Measurements from ENCODE around the gene CDK19.
"Not testable (repeated sequence)": the region's sequence is repeated elsewhere in the genome, so short reads cannot be mapped to it uniquely, and the experiment has no call there.

The CDK19 gene

DNA sequence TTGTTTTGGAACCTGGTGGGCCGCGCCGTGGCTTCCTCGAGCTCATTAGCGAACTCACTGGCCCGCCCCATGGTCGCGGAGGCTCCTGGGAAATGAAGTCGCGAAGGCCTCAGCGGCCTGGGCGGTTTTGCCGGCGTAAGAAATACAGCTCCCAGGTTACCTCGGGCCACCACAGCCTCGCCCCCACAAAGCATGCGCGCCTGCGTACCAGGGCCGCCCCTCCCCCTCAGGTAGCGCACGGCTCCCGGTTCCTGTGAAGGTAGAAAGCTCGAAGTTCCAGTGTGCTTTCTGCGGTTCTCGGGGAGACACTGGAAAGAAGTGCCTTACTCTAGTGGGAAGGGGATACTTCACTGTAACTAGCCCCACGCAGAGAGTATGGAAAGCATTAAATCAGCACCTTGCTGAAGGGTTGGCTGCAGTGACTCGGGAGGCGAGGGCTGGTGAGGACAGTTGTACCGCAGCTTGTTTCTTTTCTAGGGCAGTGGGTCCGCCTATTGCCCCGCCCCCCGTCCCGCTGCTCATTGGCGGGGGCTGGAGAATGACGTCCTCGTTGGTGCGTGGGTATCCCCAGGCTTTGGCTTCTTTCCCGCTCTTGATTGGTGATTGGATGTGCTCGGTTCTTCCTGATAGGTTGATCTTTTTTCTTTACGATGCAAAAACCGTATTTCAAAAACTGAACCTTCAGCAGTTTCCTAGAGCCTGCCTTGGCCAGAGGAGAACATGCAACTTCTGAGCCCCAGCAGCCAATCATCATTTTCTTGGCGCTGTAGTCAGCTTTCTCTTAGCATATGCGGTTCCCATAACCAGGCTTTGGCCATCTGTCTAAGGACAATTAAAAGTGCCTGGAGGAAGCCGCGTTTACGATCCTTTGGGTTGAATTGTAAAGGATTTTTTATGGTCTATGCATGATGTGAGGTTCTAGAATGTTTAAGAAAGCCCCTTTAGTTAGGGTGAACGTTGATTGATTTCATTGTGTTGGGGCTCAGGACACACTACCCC lies at the start of gene CDK19:
TSS of gene CDK19 (minus strand) at position 59 of the 999 bp plus-strand sequence. CDS start 333 bp downstream, outside the sequence.
- DNase-seq (ENCODE audit: low read depth): peak; percentile 94

DNA sequence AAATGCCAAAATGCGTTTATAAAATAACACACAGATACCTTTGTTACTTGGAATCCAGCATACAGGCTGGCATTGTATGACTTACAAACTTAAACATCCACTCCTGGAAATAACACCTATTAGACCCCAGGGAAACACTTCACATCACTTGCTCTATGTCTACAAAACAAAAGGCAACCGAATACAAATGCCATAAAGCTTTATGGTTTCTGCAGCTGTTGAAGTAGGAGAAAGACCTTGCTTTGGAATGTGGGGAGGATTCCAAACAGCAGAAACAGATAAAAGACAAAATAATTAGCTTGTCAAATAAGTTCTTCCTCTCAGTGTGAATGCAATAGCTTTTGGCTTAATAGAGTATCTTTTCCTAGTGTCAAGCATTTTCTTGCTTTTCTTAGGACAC lies 49.6 kb upstream of the CDK19 start:
- DNase-seq (ENCODE audit: low read depth): no peak

DNA sequence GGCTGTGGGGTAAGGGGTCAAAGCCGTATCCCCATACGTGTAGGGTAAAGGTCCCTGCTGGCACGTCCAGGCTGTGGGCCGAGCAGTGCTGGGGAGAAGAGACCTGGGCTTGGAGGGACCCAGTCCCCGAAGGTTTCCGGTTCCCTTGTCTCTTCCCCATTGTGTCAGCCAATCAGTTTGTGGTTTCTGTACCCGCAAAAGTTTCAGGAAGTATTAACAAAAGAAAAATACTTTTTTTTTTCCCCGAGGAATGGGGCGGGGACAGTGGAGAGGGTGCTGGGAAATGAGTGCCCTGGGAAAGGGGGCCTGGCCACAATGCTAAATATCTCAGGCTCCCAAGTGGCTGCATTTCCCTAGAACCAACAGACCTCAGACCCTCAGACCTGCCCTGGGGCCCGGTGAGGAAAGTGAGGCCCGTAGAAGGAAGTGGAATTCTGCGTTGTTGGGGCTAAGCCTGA lies 44.1 kb upstream of the CDK19 start:
- no peak for DNase-seq (ENCODE audit: low read depth)

DNA sequence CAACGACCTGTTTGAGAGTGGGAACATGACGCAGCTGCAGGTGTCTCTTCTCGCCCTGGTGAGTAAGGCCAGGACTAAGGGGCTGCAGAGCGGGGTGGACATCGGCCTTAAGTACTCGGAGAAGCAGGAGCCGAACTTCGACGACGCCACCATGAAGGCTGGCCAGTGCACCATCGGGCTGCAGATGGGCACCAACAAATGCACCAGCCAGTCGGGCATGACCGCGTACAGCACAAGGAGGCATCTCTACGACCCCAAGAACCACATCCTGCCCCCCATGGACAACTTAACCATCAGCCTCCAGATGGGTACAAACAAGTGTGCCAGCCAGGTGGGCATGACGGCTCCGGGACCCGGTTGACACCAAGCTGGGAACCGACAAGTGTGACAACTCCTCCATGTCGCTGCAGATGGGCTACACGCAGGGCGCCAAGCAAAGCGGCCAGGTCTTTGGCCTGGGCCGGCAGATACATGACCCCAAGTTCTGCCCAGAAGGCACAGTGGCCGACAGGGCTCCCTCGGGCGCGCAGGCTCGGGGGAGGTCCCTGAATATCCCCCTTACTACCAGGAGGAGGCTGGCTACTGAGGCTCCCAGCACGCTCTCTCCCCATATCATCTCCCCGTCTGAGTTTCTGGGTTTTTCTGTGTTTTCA lies 43.4 kb upstream of the CDK19 start:
- no peak for DNase-seq (ENCODE audit: low read depth)

DNA sequence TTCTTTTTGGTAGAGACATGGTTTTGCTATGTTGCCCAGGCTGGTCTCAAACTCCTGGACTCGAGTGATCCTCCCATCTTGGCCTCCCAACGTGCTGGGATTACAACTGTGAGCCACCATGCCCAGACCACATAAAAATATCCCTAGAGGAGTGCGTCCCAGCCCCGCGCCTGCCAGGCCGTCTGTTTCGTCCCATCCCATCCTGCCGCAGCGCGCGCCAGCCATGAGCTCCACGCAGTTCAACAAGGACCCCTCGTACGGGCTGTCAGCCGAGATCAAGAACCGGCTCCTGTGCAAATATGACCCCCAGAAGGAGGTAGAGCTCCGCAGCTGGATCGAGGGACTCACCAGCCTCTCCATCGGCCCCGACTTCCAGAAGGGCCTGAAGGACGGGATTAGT lies 42.7 kb upstream of the CDK19 start:
- no peak for DNase-seq (ENCODE audit: low read depth)

DNA sequence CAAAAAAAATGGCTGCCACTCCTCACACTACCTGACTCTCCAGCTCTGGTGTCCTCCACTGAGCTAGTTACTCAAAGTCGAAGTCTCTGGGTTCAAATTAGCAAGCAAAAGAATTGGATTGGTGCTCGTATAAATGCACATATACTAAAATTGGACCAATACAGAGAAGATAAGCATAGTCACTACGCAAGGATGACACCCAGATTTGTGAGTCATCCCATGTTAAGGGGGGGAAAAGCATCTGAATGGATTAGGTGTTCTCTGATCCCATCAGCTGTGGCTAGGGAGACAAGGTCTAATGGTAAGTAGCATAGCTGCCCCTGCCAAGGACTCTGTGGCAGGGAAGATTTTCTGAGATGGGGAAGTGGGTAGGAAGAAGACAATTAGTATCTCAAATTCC lies 41.0 kb upstream of the CDK19 start:
- no peak for DNase-seq (ENCODE audit: low read depth)

DNA sequence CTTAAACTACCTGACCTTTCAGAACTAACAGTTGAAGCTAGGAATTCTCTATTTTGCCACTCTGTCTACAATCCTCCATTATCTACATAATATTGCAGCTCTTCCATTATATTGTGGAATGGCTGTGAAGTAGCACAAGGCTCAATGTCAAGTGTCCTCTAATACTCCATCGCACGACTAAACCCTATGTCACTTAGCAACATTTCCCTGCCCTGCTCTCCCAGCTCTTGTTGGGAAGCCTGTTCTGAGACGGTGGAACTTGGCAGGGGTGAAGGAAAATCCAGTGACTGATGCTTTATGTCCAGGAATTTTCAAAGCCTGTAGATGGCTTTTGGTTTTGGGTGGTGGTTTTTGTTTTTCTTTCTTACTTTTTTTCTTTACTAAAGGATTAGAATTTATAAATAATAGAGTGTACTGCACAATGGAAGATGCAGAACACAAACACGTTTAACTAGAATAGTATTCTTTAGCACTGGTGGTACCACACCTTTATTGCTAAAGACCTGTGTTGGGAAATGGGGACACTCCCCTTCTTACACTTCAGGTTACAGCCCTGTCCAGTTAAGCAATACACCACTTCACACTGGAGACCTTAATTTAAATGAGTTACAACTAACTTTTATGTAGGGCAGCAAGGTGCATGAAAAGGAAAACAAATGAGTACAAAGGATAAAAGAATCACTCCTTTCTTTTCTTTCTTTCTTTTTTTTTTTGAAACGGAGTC lies 38.6 kb upstream of the CDK19 start:
- no peak for DNase-seq (ENCODE audit: low read depth)

DNA sequence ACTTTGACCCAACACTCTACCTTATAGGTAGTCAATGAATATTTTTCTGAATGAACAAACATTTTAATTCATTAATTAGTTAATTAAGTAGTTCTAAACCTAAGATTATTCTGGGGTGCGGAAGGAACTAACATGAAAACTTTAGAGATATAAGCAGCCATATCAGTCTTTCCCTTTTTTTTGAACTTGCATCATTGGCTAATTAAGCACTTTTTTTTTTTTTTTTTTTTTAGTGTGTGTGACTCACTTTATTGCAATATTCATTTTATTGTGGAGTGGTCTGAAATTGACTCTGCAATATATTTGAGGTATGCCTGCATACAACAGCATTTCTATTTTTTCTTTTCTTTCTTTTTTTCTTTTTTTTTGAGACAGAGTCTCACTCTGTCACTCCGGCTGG lies 37.5 kb upstream of the CDK19 start:
- DNase-seq (ENCODE audit: low read depth): no peak

DNA sequence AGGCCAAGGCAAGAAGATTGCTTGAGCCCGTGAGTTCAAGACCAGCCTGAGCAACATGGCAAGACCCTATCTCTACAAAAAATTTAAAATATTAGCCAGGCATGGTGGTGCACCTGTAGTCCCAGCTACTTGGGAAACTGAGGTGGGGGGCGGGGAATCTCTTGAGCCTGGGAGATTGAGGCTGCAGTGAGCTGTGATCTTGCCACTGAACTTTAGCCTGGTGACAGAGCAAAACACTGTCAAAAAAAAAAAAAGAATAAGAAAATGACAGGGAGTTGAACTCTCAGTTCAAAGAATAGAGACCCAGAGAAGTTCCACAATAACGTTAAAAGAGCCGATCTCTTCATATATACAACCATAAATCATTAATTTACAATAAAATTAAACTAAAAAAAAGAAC lies 34.5 kb upstream of the CDK19 start:
- DNase-seq (ENCODE audit: low read depth): no peak

DNA sequence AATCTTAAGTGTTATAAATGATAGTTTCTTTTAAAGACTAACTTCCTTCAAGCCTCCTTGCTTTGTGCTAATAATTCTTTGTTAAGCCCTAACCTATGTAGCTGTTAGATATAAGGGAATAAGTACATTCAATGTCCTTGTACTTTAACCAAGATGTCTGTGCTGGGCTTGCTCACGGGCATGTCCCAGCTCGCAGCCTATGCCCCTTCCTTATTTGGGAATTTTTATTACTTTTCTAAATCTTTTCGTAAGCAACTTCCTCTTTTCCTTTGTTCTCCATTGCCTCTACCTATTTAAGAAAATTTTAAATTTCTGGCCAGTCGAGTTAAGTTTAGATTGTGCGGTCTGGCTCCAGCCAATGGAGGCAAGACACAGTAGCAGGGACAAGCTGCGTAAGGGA lies 26.0 kb upstream of the CDK19 start:
- no peak for DNase-seq (ENCODE audit: low read depth)

DNA sequence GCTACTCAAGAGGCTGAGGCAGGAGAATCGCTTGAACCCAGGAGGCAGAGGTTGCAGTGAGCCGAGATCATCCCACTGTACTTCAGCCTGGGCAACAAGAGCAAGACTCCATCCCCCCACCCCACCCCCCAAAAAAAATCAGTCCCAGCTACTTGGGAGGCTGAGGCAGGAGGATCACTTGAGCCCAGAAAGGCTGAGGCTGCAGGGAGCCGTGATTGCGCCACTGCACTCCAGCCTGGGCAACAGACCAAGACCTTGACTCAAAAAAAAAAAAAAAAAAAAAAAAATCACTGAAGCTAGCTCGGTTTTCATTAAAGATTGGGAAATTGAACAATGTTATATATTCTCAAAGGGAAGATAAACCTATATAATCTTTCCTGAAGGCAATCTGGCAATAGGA lies 20.5 kb upstream of the CDK19 start:
- DNase-seq (ENCODE audit: low read depth): not testable (repeated sequence)

DNA sequence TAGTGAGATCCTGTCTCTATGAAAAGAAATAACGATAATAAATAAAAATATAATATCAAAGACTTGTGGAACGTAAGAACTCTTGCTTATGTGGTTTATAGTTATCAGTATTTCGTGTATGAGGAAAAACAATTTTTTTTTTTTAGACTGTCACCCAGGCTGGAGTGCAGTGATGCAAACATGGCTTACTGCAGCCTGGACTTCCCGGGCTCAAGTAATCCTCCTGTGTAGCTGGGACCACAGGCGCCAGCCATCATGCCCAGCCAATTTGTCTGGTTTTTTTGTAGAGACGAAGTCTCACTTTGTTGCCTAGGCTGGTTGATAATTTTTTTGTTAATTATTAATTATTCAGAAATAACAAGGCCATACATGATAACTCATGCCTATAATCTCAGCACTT lies 18.6 kb upstream of the CDK19 start:
- DNase-seq (ENCODE audit: low read depth): no peak

DNA sequence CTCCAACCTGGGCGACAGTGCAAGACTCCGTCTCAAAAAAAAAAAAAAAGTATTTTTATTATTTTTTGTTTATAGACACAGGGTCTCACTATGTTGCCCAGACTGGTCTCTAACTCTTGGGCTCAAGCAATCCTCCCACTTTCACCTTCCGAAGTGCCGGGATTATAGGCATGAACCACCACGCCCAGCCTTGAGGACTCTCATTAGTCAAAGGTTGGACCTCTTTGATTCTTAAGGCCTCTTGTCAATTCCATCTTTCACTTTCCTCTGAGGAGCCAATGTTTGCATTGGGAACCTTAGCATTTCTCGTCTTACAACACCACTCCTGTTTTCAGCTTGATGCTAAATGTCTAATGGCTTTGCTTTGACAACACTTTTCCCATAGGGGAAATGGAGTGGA lies 16.1 kb upstream of the CDK19 start:
- no peak for DNase-seq (ENCODE audit: low read depth)

DNA sequence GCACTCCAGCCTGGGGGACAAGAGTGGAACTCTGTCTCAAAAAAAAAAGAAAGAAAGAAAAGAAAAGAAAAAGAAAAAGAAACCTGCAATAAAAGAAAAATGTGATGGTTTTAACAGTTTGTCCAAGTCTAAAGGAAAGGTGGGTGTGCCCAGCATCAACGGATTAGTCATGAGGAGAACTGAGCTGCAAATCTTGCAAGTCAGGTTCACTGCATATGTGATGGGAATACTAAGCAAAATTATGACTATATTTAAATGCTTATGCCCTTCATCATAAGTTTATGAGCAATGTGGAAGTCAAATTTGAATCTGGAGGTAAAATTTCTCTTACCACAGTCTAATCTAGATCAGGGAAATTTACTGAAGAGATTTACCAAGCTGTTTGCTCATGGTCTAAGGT lies 13.1 kb upstream of the CDK19 start:
- DNase-seq (ENCODE audit: low read depth): no peak

DNA sequence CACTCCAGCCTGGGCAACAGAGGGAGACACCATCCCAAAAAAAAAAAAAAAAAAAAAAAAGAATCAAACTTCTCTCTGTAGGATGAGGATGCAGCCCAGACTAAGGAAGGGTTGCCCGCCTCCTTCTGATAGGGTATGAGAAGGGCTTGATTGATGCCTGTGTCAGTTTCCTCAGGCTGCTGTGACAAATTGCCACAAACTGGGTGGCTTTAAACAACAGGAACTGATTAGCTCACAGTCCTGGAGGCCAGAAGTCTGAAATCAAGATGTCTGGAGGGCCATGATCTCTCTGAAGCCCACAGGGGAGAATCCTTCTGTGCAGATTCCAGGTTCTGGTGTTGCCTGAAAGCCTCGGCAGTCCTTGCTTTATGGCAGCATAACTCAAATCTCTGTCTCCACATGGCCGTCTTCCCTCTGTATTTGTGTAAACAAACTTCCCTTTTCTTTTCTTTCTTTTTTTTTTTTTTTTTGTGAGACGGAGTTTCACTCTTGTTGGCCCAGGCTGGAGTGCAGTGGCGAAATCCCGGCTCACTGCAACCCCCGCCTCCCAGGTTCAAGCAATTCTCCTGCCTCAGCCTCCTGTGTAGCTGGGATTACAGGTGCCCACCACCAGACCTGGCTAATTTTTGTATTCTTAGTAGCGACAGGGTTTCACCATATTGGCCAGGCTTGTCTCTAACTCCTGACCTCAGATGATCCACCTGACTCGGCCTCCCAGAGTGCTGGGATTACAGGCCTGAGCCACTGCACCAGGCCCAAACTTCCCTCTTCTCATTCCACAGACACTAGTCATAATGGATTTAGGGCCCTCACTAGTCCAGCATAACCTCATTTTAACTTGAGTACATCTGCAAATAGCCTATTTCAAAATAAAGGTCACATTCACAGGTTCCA lies 11.2 kb upstream of the CDK19 start:
- no peak for DNase-seq (ENCODE audit: low read depth)

DNA sequence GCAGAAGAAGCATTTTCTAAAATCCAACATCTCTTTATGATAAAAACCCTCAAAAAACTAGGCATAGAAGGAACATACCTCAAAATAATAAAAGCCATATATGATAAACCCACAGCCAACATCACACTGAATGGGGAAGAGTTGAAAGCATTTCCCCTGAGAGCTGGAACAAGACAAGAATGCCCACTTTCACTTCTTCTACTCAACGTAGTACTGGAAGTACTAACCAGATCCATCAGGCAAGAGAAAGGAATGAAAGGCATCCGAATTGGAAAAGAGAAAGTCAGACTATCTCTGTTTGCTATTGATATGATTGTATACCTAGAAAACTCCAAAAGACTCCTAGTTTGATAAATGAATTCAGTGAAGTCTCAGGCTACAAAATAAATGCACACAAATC lies 7.9 kb upstream of the CDK19 start:
- DNase-seq (ENCODE audit: low read depth): no peak

DNA sequence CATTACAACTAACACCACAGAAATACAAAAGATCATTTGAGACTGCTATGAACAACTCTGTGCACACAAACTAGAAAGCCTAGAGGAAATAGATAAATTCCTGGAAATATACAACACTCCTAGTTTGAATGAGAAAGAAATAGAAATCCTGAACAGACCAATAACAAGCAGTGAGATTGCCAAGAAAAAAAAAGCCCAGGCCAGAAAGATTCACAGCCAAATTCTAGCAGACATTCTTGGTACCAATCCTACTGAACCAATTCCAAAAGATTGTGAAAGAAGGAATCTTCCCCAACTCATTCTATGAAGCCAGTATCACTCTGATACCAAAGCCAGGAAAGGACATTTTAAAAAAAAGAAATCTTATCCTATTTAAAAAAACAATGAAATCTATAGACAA lies 7.0 kb upstream of the CDK19 start:
- peak; percentile 30 for DNase-seq (ENCODE audit: low read depth)

DNA sequence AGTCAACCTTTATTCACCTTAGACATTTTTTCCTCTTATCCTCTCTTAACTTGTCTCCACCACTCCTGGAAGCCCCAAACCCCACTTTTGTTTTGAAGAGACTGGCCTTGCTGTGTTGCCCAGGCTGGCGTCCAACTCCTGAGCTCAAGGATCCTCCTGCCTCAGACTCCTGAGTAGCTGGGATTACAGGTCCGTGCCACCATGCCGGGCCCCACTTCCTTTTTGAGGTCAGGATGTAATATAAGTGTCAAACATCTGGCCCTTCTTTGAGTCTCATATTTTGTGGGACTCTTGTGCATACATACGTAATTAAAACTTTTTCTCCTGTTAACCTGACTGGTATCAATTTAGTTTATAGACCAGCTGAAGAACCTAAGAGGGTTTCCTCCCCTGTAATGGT lies 1.4 kb upstream of the CDK19 start:
- no peak for DNase-seq (ENCODE audit: low read depth)

DNA sequence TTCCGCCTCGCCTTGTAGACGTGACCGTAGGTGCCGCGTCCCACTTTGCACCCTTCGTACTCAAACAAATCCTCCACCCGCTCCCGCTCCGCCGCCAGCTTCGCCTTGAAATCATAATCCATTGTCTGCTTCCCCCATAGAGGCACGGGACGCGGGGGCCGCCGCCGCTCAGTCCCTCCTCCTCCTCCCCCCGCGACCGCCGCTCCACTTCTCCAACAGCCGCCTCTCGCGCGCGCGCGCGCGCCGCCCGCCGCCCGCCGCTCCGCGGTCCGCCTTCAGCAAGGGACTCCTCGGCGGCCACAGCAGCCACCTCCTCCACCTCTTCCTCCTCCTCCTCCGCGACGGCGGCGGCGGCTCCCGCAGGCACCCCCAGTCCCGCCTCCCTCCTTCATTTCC lies 256 bp downstream of the CDK19 start:
- no peak for DNase-seq (ENCODE audit: low read depth)

DNA sequence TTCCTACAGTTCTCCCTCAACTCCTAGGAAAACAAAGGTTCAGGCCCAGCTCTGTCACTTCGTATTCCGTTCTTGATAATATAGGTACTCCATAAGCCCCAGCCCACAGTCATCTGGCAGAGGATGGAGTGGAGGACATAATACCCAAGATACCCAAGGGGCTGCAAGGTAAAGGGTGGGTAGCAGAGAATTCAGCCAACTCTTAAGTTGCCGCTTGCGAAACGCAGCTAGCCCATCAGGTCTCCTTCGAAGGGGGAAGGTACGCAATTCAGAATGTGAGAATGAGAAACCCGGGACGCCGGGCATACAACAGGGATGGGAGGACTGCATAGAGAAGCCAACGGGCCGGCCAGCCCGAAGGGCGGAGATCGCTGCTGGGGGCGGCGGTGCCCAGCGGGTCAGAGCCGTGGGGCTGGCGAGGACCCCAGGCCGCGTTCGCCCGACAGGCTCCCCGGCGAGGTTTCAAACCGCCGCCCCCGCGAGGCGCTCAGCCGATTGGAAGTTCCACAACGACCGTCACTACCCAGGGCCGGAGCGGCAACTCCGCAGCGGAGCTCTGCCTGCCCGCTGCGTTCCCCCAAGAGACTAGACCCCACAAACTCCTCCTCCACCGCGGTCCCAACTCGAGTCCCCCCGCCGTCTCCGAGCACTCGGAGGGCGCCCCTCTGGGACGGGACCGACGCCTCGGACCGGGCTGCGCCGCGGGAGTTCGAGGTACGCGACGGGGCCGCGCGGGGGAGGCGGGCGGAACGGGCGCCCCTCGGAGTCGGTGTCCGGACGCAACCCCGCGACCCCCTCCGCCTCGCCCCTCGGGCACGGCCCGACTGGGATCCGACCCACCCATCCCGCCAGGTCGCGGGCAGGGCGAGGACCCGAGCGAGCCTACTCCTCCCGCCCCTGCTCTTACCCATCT lies 911 bp downstream of the CDK19 start:
- peak; percentile 5 for DNase-seq (ENCODE audit: low read depth)

Measured in fibroblast of the conjunctiva (primary cell).